CD14-positive monocyte (primary cell): ENCODE data around the gene CABP4. TPM values are rescaled to one million over a fixed set of nuclear protein-coding genes. Genes with fewer than 3 reads are reported as not detected.
A peak's percentile ranks its signal among the peaks of the same experiment; 100 is the strongest.

ENCODE experiments used
- DNase-seq, 3 donors: peaks; one replicate each; pipeline ENCODE4 v3.0.0-alpha.2; 2011 to 2022
- H2AFZ ChIP-seq: 2 replicates; pipeline ENCODE4 v1.6.0; 2012; ENCODE audit warnings: mild to moderate bottlenecking, low read depth, low read length, inconsistent platforms; ENCODE audit not compliant: insufficient read depth, poor library complexity, severe bottlenecking
- H3K27ac ChIP-seq, 2 donors: 1 replicate in 1 of 2; 2 replicates in 1 of 2; pipeline ENCODE4 v1.5.1; 2012 to 2013; ENCODE audit warnings: low read length in 2 of 2, control low read depth in 1 of 2, inconsistent platforms in 1 of 2, low read depth in 1 of 2, mild to moderate bottlenecking in 1 of 2
- H3K27me3 ChIP-seq, 2 donors: one replicate each; pipeline versions ENCODE4 v1.6.0 to v1.6.1; 2011 to 2013; ENCODE audit warnings: low read length in 2 of 2; ENCODE audit not compliant: control insufficient read depth in 2 of 2, insufficient read depth in 2 of 2
- H3K36me3 ChIP-seq, 2 donors: replicated peaks in 1 of 2; 1 replicate in 1 of 2; 2 replicates in 1 of 2; pipeline versions ENCODE4 v1.5.1 to v1.6.1; 2012 to 2013; ENCODE audit warnings: low read length in 2 of 2, control low read depth in 1 of 2, inconsistent platforms in 1 of 2, mild to moderate bottlenecking in 1 of 2; ENCODE audit not compliant: insufficient read depth in 2 of 2, control insufficient read depth in 1 of 2
- H3K4me1 ChIP-seq, 2 donors: 1 replicate in 1 of 2; 2 replicates in 1 of 2; pipeline versions ENCODE4 v1.5.1 to v1.6.1; 2012 to 2013; ENCODE audit warnings: low read length in 2 of 2, control low read depth in 1 of 2, inconsistent platforms in 1 of 2, mild to moderate bottlenecking in 1 of 2, moderate library complexity in 1 of 2; ENCODE audit not compliant: insufficient read depth in 2 of 2, control insufficient read depth in 1 of 2
- H3K4me2 ChIP-seq: replicated peaks from 2 replicates; pipeline ENCODE3; 2012; ENCODE audit warnings: low read length, moderate library complexity, mild to moderate bottlenecking; ENCODE audit not compliant: poor library complexity, severe bottlenecking; ENCODE audit errors: extremely low read depth
- H3K4me3 ChIP-seq, 3 experiments: fragments of 200-600 bp in 1 of 3; sonication (generic) in 1 of 3; replicated peaks in 1 of 3; 1 replicate in 2 of 3; 2 replicates in 1 of 3; pipeline ENCODE4 v1.5.1; 2011 to 2013; ENCODE audit warnings: low read length in 3 of 3, mild to moderate bottlenecking in 3 of 3, control low read depth in 2 of 3, low read depth in 2 of 3, inconsistent platforms in 1 of 3, moderate library complexity in 1 of 3
- H3K79me2 ChIP-seq: 2 replicates; pipeline ENCODE4 v1.6.0; 2012; ENCODE audit warnings: mild to moderate bottlenecking, control low read depth, inconsistent platforms, low read length, moderate library complexity; ENCODE audit not compliant: insufficient read depth
- H3K9ac ChIP-seq: 2 replicates; pipeline ENCODE4 v1.6.0; 2017; ENCODE audit warnings: low read length, mild to moderate bottlenecking; ENCODE audit not compliant: insufficient read depth, poor library complexity, severe bottlenecking
- H3K9me3 ChIP-seq, 2 donors: replicated peaks in 1 of 2; 1 replicate in 1 of 2; 2 replicates in 1 of 2; pipeline versions ENCODE4 v1.5.1 to v1.6.1; 2012 to 2013; ENCODE audit warnings: low read length in 2 of 2, control low read depth in 1 of 2; ENCODE audit not compliant: control insufficient read depth in 1 of 2, insufficient read depth in 1 of 2
- H4K20me1 ChIP-seq: 2 replicates; pipeline ENCODE4 v1.6.0; 2012; ENCODE audit warnings: mild to moderate bottlenecking, low read length, control low read depth, moderate library complexity; ENCODE audit not compliant: insufficient read depth
- H3K27ac Mint-ChIP-seq, 7 donors: one replicate each; pipeline ENCODE4 v1.8.0; 2020; ENCODE audit warnings: mild to moderate bottlenecking in 7 of 7, mixed read lengths in 7 of 7, moderate library complexity in 6 of 7, inconsistent platforms in 2 of 7
- H3K27me3 Mint-ChIP-seq, 3 donors: one replicate each; pipeline ENCODE4 v1.8.0; 2021 to 2022; ENCODE audit warnings: low read depth in 3 of 3, mild to moderate bottlenecking in 3 of 3, mixed read lengths in 3 of 3, moderate library complexity in 3 of 3, inconsistent platforms in 1 of 3
- H3K36me3 Mint-ChIP-seq, 2 donors: one replicate each; pipeline ENCODE4 v1.8.0; 2020; ENCODE audit warnings: mixed read lengths in 2 of 2, inconsistent platforms in 1 of 2, mild to moderate bottlenecking in 1 of 2
- H3K4me1 Mint-ChIP-seq: one replicate; pipeline ENCODE4 v1.8.0; 2020; ENCODE audit warnings: mild to moderate bottlenecking, mixed read lengths
- H3K4me3 Mint-ChIP-seq, 2 donors: one replicate each; pipeline ENCODE4 v1.8.0; 2020; ENCODE audit warnings: mild to moderate bottlenecking in 2 of 2, mixed read lengths in 2 of 2, moderate library complexity in 1 of 2
- H3K9me3 Mint-ChIP-seq, 7 donors: one replicate each; pipeline ENCODE4 v1.8.0; 2020 to 2022; ENCODE audit warnings: mixed read lengths in 7 of 7, mild to moderate bottlenecking in 6 of 7, moderate library complexity in 6 of 7, inconsistent platforms in 2 of 7
- CTCF ChIP-seq: fragments of 200-600 bp; IDR thresholded peaks from one replicate; pipeline ENCODE4 v1.8.0; 2022; ENCODE audit warnings: antibody characterized with exemption, mild to moderate bottlenecking
- WGBS: methylation state at CpG from one replicate; pipeline ENCODE4 v1.1.5; 2013; ENCODE audit warnings: missing lambda C conversion rate; ENCODE audit not compliant: insufficient coverage; 5-methylcytosine and 5-hydroxymethylcytosine counted together
- intact Hi-C, 2 donors: fragments of 100-400 bp; cut with micrococcal nuclease; formaldehyde crosslinking; loops; one replicate each; pipeline versions ENCODE4 v1.15.0 to v1.15.1; 2023
- polyA plus RNA-seq, 3 donors: library from polyadenylated mRNA; depleted of rRNA in 1 of 3; unstranded in 2 of 3; stranded (reverse) in 1 of 3; fragments of 300-500 nt in 2 of 3; fragments of >200 nt in 1 of 3; fragmentation: Illumina TruSeq in 2 of 3; gene quantifications; 1 replicate in 2 of 3; 2 replicates in 1 of 3; pipeline ENCODE4 v1.2.3, GENCODE V29; 2012 to 2021

CABP4 gene
- polyA plus RNA-seq, 3 donors = 0.28 to 1.7 TPM; not detected in 1

- Histone ChIP-seq H3K36me3 (peaks cover 10 to 40% of the 10 kb centered on the region in 2 donors), H3K27me3 (no peaks in the 10 kb centered on the region), H3K4me3 (no peak overlapping the region), H3K9me3 (no peaks in the 10 kb centered on the region), H2AFZ (no peak overlapping the region), H3K4me2 (peak overlapping the region; percentile 93), H3K9ac (no peak overlapping the region), H3K79me2 (no peaks in the 10 kb centered on the region), H3K4me1 (peaks cover 27 to 62% of the 10 kb centered on the region in 2 donors), H4K20me1 (peaks cover 53% of the 10 kb centered on the region), H3K27ac (no peak overlapping the region)
- H3K9me3 Mint-ChIP-seq = no peaks in the 10 kb centered on the region
- H3K36me3 Mint-ChIP-seq = peaks cover 32 to 38% of the 10 kb centered on the region in 2 donors
- no peak for DNase-seq
- peak overlapping the region in 2 of 7 donors; percentile 30 to 70 for H3K27ac Mint-ChIP-seq
- 86% methylated on average over 27 of the region's 28 CpGs for WGBS
- H3K4me1 Mint-ChIP-seq = peaks cover 53% of the 10 kb centered on the region
- H3K27me3 Mint-ChIP-seq = peaks cover 1 to 4% (median 3%) of the 10 kb centered on the region in 3 donors
- TF ChIP-seq CTCF = no peak
- intact Hi-C loops = no loop called here
- no peak overlapping the region for H3K4me3 Mint-ChIP-seq
These were observed 13.3 kb upstream of the CABP4 start for GRCh38 chr11:67441731-67442351.

GRCh38 chr11:67442504-67443404 lies 12.4 kb upstream of the CABP4 start:
- peaks cover 30 to 34% of the 10 kb centered on the region in 2 donors for H3K36me3 Mint-ChIP-seq
- Histone ChIP-seq H3K9ac (peak overlapping the region; percentile 65), H2AFZ (peak overlapping the region; percentile 76), H3K36me3 (peaks cover 10 to 38% of the 10 kb centered on the region in 2 donors), H3K27ac (peak overlapping the region; percentile 5 to 17), H3K79me2 (no peaks in the 10 kb centered on the region), H3K4me1 (peaks cover 21 to 56% of the 10 kb centered on the region in 2 donors), H3K4me3 (peak overlapping the region; percentile 50 to 84 (median 78)), H4K20me1 (peaks cover 47% of the 10 kb centered on the region), H3K4me2 (peak overlapping the region; percentile 93), H3K27me3 (no peaks in the 10 kb centered on the region), H3K9me3 (no peaks in the 10 kb centered on the region)
- H3K27ac Mint-ChIP-seq = peak overlapping the region in 5 of 7 donors; percentile 28 to 91 (median 71)
- no peaks in the 10 kb centered on the region for H3K9me3 Mint-ChIP-seq
- peaks cover 51% of the 10 kb centered on the region for H3K4me1 Mint-ChIP-seq
- H3K27me3 Mint-ChIP-seq = peaks cover 1 to 4% (median 3%) of the 10 kb centered on the region in 3 donors
- TF ChIP-seq CTCF = no peak
- DNase-seq = no peak
- intact Hi-C loops = no loop called here
- WGBS = 60% methylated on average over 39 of the region's 45 CpGs
- H3K4me3 Mint-ChIP-seq = peak overlapping the region; percentile 78 to 84
